HG03060 (cell line): ENCODE results near the gene CCDC70.
"Not testable (repeated sequence)": the region's sequence is repeated elsewhere in the genome, so short reads cannot be mapped to it uniquely, and the experiment has no call there.

Source experiments
- ATAC-seq: cut with Tn5 transposase; IDR thresholded peaks from one replicate; pipeline ENCODE4 v1.9.1; 2021; ENCODE audit warnings: low read depth, moderate number of reproducible peaks; ENCODE audit not compliant: unreplicated experiment

The CCDC70 gene

GRCh38 chr13:51900471-51900870 is 38.7 kb downstream of the CCDC70 start:
- no peak for ATAC-seq

GRCh38 chr13:51902776-51903175 is 41.0 kb downstream of the CCDC70 start:
- ATAC-seq, result no peak

GRCh38 chr13:51905787-51906186 is 44.0 kb downstream of the CCDC70 start:
- no peak for ATAC-seq

DNA sequence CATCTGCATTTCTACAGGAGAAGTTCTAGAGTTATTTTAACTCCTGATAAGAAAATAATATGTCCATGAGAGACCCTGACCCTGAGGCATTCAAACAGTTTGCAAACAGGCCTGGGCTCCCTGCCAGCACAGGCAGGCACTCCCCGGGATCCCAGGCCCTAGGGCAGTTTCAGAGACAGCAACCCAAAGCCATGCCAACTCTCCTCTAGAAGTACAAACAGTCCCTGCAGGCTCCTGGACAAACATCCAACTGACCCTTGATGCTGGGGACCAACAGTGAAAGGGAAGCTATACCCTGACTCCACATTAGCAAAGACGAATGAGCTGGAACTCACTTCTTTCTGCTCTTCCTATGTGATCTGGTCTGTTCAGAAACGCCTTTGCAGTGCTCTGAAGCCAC is 44.8 kb downstream of the CCDC70 start:
- ATAC-seq, result no peak

DNA sequence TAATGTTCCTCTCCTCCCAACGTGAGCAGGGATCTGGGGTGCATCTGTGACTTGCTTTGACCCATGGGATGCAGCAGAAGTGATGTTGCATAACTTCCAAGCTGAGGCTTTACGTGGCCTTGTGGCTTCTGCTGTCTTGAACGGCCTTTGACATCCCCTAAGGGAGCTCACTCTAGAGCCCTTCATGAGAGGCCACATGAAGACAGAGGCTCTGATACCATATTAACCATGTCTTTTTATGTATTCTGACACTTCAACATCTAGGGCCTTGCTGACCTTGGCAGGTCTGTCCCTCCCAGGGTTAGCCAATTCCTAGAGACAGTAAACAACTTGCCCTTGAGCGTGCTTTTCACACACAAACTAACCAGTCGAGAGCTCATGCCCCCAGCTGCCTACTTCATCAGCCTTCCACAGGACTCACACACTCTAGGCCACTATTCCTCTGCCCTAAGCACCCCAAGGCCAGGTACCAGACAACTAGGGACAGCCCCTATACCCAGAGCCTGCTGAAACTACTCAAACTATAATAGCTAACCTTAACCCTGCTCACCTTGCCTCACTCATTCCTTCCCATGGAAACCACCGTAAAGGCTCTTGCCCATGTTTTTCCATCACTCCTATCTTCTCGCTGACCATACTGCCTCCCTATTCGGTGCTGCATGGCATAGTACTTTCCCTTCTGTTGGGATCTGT is 45.4 kb downstream of the CCDC70 start:
- no peak for ATAC-seq

GRCh38 chr13:51909265-51909664 is 47.5 kb downstream of the CCDC70 start:
- not testable (repeated sequence) for ATAC-seq

DNA sequence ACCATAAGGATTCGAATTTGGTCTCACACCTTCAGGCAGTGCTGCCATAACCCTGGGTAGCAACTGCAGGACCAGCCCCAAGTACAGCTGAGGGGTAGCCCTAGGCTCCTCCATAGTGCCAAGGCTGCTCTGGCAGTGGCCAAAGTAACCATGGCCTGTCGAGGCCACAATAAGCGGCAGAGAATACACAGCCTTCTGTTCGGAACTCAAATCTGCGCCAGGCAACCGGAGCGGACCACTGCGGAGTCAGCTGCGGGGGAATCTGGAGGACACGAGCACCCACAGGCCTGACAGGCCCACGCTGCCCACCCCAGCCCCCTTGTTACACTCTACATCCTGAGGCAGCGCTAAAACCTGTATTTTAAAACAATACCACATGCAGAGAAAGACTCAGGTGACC is 48.7 kb downstream of the CCDC70 start:
- ATAC-seq, result no peak

DNA sequence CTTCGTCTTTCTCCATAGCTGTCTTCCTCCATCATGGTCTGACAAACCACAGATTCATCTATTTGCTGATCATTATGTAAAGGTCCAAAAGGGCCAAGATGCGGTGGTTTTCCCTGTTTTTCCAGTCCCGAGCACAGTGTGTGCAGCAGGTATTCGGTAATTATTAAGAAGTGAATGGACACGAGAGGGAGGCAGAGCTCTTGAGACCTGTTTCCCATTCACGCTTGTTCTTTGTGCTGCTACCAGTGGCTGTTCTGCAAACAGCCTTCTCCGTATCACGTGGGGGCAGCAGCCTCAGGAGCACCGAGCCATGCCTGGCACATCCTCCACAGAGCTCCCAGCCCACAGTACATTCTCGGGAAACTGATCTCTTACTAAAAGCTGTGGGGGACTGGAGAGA is 50.3 kb downstream of the CCDC70 start:
- no peak for ATAC-seq

DNA sequence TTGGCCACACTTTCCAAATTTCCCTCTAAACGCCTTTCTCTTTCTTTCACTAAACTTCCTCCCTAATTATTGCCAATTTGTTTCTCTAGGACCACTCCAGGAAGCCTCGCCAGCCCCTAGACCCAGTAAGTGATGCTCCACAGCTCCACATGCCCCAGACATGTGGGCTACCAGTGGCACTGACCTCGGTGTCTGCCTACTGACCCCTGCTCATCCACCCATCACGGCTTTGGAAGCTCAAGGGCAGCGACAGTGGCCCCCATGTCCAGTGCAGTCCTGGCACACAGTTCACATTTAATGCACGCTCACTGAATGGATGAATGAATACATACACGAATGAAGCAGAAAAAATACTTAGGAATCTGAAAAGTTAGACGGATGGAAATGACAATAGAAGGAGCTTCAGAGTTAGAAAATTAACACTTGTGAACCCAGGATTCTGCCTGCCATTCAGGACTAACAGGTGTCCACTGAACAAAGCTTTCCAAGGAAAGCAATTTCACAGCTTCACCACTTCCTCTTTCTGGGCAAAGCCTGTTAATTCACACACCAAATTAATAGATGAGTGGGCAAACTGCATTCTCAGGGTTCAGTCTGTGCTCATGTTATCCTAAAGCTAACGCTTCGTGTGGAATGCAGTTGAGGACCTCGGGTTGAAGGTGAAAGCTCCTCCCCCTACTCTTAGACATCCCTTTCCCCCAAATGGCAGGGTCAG is 50.9 kb downstream of the CCDC70 start:
- ATAC-seq, result no peak

DNA sequence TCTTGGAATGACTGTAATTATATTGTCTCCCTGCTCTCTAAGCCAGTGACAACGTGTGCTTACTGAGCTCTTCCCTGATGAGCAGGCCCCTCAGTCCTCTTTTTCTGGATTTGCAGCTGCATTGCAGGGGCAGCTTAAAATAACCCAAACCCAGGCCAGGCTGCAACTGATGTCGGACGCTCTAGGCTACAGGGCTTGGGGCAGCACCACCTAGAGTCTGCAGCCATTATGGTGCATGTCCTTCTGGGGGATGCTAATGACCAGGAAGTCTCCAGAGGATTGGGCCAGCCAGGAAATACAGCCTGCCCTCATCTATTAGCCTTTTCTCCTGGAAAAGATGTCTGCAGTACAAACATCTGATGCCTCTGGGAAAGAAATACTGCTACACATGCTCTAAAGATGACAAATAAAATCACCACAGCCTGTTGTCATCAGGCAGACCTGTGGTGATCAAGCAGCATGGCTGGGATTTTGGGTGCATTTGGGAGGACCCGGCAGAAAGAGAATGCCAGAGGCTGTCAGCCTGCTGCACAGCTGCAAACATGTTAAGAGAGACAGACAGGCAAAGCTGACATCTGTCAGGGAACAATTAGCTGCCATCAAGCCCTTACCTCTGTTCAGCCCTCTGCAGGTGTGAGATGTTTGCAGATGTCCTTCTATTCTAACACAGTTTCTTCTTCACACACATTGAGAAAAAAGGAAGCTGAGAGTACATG is 51.8 kb downstream of the CCDC70 start:
- no peak for ATAC-seq

DNA sequence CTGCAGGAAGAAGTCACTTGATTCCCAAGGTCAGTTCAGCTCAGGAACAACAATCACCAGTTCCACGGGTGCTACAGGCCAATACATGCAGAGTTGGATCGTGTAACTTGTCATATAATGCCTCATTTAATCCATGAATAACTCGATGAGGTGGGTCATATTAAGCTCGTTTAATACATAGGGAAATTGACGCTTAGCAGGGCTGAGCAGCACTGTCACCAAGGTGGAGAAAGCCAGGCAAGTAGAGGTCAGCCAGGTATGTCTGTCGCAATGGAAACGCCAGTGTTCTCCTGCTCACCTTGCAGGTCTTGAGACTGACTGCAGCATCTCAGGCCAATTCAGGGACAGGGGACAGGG is 52.3 kb downstream of the CCDC70 start:
- ATAC-seq, result no peak
